Tibial artery (tissue), 4 donors: Measurements from ENCODE around the gene ANKRD13B.

Experiments used
- DNase-seq, 2 donors: peaks; one replicate each; pipeline ENCODE4 v3.0.0-alpha.2; 2019
- H3K27ac ChIP-seq, 2 donors: fragments of 200-600 bp; sonication (generic) in 1 of 2; 1 replicate in 1 of 2; 2 replicates in 1 of 2; pipeline ENCODE4 v1.5.1; 2018 to 2019; ENCODE audit warnings: mild to moderate bottlenecking in 1 of 2
- H3K27me3 ChIP-seq, 2 donors: fragments of 200-600 bp; sonication (generic) in 1 of 2; one replicate each; pipeline versions ENCODE4 v1.5.1 to v1.6.0; 2016 to 2019
- H3K36me3 ChIP-seq, 3 donors: fragments of 200-600 bp; sonication (generic) in 2 of 3; one replicate each; pipeline ENCODE4 v1.5.1; 2016 to 2019; ENCODE audit warnings: mild to moderate bottlenecking in 2 of 3
- H3K4me1 ChIP-seq, 4 donors: fragments of 200-600 bp; sonication (generic) in 2 of 4; 1 replicate in 3 of 4; 2 replicates in 1 of 4; pipeline ENCODE4 v1.5.1; 2016 to 2019
- H3K4me3 ChIP-seq, 2 donors: fragments of 200-600 bp; sonication (generic) in 1 of 2; 1 replicate in 1 of 2; 2 replicates in 1 of 2; pipeline ENCODE4 v1.5.1; 2018 to 2019; ENCODE audit warnings: mild to moderate bottlenecking in 2 of 2
- H3K9me3 ChIP-seq, 3 donors: fragments of 200-600 bp; sonication (generic) in 1 of 3; one replicate each; pipeline ENCODE4 v1.5.1; 2016 to 2019
- intact Hi-C: fragments of 100-400 bp; cut with DNase I; formaldehyde crosslinking; loops from one replicate; pipeline ENCODE4 v1.15.0; 2023; ENCODE audit warnings: low total_unique reads
- TF ChIP-seq, protein P1 (sequence below), 2 experiments: fragments of 200-600 bp in 1 of 2; fragments of 450-650 bp in 1 of 2; IDR thresholded peaks; one replicate each; pipeline ENCODE4 v1.5.1; 2017 to 2019; ENCODE audit warnings: antibody characterized with exemption in 2 of 2, mild to moderate bottlenecking in 1 of 2, moderate library complexity in 1 of 2

The ANKRD13B gene

GRCh38 chr17:29608986-29609385 is 16.1 kb downstream of the ANKRD13B start:
- Histone ChIP-seq H3K27me3 (no peaks in the 10 kb centered on the region), H3K9me3 (no peaks in the 10 kb centered on the region), H3K4me1 (peaks cover 0 to 13% (median 13%) of the 10 kb centered on the region in 4 donors), H3K36me3 (no peaks in the 10 kb centered on the region), H3K27ac (no peak overlapping the region), H3K4me3 (no peak overlapping the region)
- TF ChIP-seq, protein P1, sequence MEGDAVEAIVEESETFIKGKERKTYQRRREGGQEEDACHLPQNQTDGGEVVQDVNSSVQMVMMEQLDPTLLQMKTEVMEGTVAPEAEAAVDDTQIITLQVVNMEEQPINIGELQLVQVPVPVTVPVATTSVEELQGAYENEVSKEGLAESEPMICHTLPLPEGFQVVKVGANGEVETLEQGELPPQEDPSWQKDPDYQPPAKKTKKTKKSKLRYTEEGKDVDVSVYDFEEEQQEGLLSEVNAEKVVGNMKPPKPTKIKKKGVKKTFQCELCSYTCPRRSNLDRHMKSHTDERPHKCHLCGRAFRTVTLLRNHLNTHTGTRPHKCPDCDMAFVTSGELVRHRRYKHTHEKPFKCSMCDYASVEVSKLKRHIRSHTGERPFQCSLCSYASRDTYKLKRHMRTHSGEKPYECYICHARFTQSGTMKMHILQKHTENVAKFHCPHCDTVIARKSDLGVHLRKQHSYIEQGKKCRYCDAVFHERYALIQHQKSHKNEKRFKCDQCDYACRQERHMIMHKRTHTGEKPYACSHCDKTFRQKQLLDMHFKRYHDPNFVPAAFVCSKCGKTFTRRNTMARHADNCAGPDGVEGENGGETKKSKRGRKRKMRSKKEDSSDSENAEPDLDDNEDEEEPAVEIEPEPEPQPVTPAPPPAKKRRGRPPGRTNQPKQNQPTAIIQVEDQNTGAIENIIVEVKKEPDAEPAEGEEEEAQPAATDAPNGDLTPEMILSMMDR (IDR thresholded peaks at IDR 0.05) = no peak
- DNase-seq = no peak
- intact Hi-C loops = no loop called here

DNA sequence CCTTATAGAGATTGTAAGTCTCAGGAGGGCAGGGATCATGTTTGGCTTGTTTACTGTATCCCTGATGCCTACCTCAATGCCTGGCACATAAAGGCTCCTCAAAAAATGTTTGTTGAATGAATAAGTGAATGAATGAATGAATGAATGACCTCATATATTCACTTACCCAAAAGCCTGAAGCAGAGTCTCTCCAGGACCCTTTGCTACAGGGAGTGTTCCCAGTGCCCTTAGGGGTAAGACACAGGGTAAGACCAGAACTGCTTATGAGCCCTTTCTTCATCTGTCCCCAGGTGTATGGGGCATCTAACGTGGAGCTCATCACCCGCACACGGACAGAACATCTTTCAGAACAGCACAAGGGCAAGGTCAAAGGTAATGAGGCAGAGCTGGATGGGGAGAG is 17.5 kb downstream of the ANKRD13B start:
- Histone ChIP-seq H3K27me3 (no peaks in the 10 kb centered on the region), H3K9me3 (no peaks in the 10 kb centered on the region), H3K36me3 (no peaks in the 10 kb centered on the region), H3K4me3 (no peak overlapping the region), H3K27ac (no peak overlapping the region), H3K4me1 (peaks cover 0 to 27% (median 24%) of the 10 kb centered on the region in 4 donors)
- TF ChIP-seq, protein P1 (IDR thresholded peaks at IDR 0.05) = no peak
- DNase-seq = peak in 1 of 2 donors; percentile 45
- intact Hi-C loops = loop anchor here (5.0 kb wide), 1 partner anchor 33 kb away; no protein-coding TSS in a partner anchor

DNA sequence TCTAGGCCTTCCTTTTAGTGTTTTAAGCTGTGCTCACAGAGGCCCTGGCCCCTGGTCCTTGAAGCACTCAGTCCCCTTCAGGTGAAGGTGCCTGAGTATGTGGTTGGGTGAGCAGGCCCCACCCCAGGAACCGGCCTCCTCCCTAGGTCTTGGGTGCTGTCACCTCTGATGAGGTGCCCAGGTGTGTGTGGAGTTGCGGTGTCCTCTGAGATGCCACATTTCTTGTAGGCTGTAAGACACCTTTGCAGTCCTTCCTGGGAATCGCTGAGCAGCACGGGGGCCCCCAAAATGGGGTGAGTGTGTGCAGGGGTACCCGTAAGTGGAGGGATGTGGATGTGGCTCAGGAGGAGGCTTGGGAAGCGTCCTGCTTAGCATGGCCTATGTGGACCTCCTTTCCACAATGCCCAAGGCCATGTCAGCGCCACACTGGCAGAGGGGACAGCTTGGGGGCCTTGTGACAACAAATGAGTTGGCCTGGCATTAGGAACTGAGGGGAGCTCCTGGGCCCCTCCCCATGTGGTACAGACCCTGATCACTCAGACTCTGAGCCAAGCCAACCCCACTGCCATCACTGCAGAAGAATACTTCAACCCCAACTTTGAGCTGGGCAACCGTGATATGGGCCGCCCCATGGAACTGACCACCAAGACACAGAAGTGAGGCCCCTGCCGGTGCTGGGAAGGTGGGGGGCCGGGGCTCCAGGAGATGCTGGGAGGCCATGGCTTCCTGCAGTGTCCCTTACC is 18.6 kb downstream of the ANKRD13B start:
- peak in 1 of 2 donors; percentile 50 for DNase-seq
- Histone ChIP-seq H3K27me3 (no peaks in the 10 kb centered on the region), H3K9me3 (no peaks in the 10 kb centered on the region), H3K27ac (no peak overlapping the region), H3K4me3 (no peak overlapping the region), H3K36me3 (no peaks in the 10 kb centered on the region), H3K4me1 (peaks cover 0 to 39% (median 34%) of the 10 kb centered on the region in 4 donors)
- intact Hi-C loops = loop anchor here (5.0 kb wide), 1 partner anchor 34 kb away; no protein-coding TSS in a partner anchor
- TF ChIP-seq, protein P1 (IDR thresholded peaks at IDR 0.05) = no peak

DNA sequence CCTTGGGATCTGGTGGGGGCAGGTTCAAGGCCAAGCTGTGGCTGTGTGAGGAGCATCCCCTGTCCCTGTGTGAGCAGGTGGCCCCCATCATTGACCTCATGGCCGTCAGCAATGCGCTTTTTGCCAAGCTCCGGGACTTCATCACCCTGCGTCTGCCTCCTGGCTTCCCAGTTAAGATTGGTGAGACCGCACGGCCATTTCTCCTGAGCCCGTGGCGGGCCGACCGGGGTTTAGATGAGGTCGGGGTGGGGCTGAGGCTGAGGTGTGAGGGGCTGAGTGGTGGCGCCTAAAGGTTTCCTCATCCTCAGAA is 19.1 kb downstream of the ANKRD13B start:
- no peaks in the 10 kb centered on the region for H3K27me3 ChIP-seq
- H3K36me3 ChIP-seq = no peaks in the 10 kb centered on the region
- peak in 1 of 2 donors; percentile 66 for DNase-seq
- intact Hi-C loops = loop anchor here (5.0 kb wide), 1 partner anchor 35 kb away; no protein-coding TSS in a partner anchor
- no peaks in the 10 kb centered on the region for H3K9me3 ChIP-seq
- TF ChIP-seq, protein P1 (IDR thresholded peaks at IDR 0.05) = no peak
- peaks cover 0 to 44% (median 39%) of the 10 kb centered on the region in 4 donors for H3K4me1 ChIP-seq
- H3K27ac ChIP-seq = no peak overlapping the region
- no peak overlapping the region for H3K4me3 ChIP-seq

GRCh38 chr17:29612404-29613280 is 19.7 kb downstream of the ANKRD13B start:
- Histone ChIP-seq H3K27me3 (no peaks in the 10 kb centered on the region), H3K4me1 (peaks cover 0 to 50% (median 45%) of the 10 kb centered on the region in 4 donors), H3K36me3 (no peaks in the 10 kb centered on the region), H3K4me3 (peak overlapping the region; percentile 28 to 49), H3K9me3 (no peaks in the 10 kb centered on the region), H3K27ac (peak overlapping the region in 1 of 2 donors; percentile 59)
- intact Hi-C loops = loop anchor here (5.0 kb wide), 1 partner anchor 35 kb away; no protein-coding TSS in a partner anchor
- TF ChIP-seq, protein P1 (IDR thresholded peaks at IDR 0.05) = no peak
- no peak for DNase-seq
